NCI-H1105 (cell line): ENCODE data around the gene CFAP45.
A peak's percentile ranks its signal among the peaks of the same experiment; 100 is the strongest.

ENCODE experiments used
- DNase-seq: peaks from one replicate; lab custom pipeline; 2025; lab: John Stamatoyannopoulos, UW

Gene CFAP45

DNA sequence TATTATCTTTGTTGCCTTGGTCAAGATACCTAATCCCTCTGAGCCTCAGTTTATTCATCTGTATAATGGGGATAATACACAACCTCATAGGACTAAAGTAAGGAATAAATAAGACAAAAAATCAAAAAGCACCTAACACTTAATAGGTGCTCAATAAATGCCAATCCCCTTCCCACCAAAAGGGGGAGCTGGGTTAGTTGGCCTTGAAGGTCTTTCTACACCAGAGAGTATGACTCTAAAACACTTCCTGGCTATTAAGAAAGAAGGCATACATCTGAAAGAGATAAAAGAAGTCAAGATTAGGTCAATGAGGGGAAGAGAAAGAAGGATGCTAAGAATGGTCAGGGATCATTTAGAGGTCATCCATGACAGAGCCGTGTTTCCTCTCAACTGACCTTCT is 48.6 kb downstream of the CFAP45 start:
- DNase-seq = no peak

GRCh38 chr1:159849626-159850366 is 50.2 kb downstream of the CFAP45 start:
- no peak for DNase-seq

DNA sequence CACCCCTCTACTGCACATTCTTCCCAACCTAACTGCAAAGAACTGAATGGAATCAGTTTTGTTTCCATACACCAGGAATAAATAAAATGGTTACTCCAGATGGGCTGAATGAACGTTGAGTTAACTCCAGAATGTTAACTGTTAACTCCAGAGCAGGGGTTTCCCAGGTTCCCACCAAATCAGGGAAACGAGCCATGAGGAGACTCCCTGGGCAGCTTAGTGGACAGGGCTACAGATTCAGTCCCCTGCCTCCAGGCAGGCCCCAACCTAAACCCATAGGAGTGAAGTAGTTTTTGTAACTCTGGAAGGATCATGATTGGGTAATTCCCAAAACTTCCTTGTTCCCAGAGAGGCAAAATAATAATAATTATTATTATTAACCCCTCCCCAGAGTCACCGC is 51.6 kb downstream of the CFAP45 start:
- DNase-seq = no peak

GRCh38 chr1:159847231-159847630 is 52.7 kb downstream of the CFAP45 start:
- DNase-seq = no peak

DNA sequence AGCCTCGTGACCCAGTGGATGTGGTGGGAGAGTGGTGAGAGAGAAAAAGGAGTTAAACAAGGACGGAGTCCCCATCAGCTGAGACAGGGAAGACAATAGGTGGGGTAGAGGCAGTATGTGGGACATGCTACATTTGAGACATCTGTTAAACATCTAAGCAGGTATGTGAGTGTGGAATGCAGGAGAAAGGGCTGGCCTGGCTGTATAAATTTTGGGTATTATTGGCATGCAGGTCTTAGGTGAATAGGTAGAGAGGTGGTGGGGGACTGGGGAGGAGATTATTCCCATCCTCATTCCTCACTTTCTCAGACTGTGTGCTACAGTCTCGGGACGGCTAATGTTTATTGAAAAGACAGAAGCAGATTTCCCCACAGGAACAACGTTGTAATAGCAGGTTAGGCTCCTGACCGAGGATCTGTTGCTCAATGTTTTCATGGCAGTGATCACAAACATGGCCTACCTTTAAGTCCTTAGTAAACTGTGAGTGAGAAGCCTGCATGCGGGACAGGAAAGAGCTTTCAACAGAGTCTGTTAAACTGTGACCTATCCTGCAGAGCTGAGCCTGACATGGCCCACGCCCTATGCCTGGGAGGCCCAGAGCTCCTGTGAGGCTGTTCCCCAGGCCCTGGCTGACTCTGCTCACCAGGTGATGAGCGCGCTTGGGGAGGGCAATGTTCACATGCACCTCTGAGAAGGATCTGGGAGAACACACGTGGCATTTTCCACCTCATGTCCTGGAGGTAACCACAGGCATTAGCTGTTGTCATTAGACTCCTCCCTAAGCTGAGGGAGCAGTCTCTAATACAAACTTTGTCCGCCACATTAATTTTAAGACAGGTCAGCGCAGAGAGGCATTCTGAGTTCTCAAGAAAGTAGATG is 54.0 kb downstream of the CFAP45 start:
- no peak for DNase-seq

DNA sequence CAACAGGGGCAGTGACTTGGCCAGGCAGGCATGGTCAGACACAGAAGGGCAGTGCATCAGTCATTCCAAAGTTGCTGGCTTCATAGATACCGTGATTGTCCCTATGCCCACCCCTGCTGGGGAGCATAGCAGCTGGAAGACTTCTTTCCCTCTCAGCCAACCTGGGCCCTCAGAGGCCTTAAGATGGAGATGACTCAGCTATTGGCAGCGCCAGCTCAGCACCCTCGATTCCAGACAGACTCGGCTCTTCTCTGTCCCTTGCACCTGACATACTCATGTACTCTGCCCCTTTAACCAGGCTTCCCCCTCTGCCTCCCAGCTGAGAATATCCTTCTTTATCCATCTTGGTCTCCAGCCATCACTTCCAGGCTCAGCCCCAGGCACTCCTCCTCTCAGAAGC is 56.5 kb downstream of the CFAP45 start:
- no peak for DNase-seq

- no peak for DNase-seq
These were observed 58.2 kb downstream of the CFAP45 start for GRCh38 chr1:159841749-159842148.

DNA sequence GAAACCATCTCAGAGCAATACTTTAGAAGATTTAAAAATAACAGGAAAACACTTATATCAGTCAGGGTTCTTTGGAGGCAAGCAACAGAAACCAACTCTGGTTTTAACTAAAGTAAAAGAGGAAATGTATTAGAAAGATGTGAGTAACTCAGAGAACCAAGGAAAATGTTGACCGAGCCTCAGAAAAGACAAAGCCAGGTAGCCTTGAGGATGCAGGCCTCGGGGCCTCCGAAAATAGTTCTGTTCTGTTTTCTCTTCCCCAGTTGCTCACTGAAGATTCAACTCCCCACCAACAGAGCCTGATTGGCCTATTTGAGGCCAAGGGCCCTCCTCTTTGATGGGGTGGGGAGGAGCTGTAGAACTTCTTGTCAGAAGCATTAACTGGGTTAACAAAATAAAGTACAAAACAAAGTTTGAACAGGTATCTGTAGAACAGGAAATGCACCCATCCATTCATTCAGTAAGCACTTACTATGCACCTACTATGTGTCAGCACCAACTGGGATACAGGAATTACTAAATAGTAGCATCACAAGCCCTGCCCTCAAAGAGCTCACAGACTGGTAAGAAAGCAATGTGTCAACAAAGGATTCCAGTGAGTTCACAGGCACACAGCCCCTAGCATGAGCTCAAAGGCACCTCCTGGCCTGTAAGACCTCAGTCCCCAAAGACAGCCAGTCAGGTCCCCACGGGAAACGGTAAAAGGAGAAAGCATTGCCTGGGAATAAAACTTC is 60.7 kb downstream of the CFAP45 start:
- DNase-seq = no peak

DNA sequence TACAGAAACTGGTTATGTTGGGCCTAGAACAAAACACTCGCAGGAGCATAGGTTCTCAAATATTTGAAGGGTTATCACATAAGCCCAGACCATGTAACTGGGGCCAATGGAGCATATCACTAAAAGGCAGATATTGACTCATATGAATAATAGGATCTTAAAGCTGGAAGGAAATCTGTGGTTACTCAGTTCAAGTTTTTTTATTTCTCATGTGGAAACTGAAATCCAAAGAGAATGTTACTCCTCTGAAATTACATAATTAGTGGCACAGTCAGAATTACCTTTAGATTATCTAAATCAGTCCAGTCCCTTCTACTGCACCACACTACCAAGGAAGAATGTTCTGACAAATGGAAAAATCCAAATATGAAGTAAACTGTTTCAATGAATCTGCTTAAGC is 61.2 kb downstream of the CFAP45 start:
- no peak for DNase-seq

DNA sequence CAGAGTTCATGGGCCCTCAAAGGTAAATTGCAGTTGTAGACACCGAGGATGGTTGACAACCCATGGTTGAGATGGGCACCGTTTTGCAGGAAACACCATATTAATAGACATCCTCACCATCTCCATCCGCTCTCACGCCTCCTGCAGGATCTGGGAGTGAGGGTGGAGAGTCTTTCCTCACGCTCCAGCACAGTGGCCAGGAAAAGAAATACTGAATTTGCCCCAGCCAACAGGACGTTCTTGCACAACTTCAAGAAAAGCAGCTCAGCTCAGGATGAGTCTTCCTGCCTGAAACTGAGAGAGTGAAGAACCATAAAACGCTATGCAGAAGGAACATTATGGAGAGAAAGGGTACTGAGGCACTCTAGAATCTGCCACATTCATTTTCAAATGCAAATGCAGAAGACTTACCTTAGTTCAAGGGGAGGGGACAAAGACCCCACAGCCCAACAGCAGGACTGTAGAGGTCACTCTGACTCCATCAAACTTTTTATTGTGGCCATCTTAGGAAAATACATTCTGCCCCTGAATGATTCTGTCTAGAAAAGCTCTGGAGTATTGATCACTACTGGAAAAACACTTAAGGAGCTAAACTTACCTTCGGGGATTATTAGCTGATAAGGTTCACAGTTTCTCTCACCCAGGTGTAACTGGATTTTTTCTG is 64.0 kb downstream of the CFAP45 start:
- no peak for DNase-seq

DNA sequence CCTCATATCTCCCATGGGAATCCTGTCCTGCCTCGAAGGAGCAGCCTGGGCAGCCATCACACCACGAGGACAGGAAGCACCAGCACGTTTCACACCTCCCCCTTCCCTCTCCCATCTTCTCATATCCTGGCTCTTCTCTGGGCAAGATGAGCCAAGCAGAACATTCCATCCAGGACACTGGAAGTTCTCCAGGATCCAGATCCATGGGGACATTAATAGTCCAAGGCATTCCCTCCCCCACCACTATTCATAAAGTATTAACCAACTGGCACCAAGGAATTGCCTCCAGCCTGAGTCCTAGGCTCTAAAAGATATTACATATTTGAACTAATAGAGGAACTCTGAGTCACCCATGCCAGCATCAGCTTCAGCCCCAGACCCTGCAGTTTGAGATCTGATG is 64.6 kb downstream of the CFAP45 start:
- DNase-seq = no peak

- DNase-seq = no peak
These were observed 67.7 kb downstream of the CFAP45 start for GRCh38 chr1:159832309-159832708.

GRCh38 chr1:159831412-159832141 is 68.4 kb downstream of the CFAP45 start:
- DNase-seq = peak; percentile 58

DNA sequence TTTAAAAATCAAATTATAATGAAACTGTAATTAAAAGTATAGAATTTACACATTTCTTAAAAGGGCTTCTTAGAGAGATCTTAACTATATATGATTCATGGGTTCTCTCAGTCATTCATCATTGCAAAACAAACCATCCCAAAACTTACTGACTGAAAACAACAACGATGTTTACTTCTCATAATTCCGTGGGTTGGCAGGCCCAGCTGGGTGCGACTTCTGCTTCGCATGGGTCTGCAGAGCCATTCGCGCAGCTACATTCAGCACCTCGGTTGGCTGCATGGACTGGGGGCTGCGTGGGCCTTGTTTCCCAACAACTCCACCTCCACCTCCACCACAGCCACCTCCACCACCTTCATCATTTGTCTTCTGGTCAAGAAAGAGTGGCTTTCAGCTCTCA is 69.2 kb downstream of the CFAP45 start:
- DNase-seq = no peak

DNA sequence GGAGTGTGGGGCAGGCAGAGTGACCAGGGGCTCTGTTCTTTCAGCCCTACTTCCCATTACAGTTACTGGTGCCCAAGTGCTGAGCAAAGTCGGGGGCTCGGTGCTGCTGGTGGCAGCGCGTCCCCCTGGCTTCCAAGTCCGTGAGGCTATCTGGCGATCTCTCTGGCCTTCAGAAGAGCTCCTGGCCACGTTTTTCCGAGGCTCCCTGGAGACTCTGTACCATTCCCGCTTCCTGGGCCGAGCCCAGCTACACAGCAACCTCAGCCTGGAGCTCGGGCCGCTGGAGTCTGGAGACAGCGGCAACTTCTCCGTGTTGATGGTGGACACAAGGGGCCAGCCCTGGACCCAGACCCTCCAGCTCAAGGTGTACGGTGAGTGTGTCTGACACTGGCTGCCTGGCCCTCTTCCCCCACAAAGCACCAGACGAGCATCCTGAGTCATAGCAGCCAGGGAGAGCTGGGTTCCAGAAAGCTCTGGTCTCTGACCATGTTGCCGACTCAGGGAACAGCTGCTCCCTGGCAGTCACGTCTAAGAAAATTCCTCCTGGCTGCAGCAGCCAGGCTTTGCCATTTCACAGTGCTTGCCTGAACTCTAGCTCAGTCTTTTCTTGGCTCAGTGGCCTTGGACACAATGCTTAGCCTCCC is 70.0 kb downstream of the CFAP45 start:
- no peak for DNase-seq

DNA sequence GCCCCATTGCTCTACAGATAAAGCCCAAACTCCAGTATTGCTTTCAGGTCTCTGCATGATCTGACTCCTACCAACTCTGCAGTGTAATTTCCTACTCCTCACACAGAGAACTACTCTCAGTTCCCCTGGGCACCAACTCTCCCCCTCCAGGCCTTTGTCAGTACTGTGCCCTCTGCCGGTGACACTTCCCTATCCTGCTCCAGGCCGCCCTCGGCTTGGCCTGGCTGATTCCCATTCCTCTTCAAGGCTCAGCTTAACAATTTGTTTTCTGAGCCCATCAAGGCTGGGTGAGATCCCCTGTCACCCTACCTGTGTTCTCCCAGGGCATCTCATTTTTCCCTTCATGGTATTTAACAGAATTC is 70.7 kb downstream of the CFAP45 start:
- DNase-seq = no peak

DNA sequence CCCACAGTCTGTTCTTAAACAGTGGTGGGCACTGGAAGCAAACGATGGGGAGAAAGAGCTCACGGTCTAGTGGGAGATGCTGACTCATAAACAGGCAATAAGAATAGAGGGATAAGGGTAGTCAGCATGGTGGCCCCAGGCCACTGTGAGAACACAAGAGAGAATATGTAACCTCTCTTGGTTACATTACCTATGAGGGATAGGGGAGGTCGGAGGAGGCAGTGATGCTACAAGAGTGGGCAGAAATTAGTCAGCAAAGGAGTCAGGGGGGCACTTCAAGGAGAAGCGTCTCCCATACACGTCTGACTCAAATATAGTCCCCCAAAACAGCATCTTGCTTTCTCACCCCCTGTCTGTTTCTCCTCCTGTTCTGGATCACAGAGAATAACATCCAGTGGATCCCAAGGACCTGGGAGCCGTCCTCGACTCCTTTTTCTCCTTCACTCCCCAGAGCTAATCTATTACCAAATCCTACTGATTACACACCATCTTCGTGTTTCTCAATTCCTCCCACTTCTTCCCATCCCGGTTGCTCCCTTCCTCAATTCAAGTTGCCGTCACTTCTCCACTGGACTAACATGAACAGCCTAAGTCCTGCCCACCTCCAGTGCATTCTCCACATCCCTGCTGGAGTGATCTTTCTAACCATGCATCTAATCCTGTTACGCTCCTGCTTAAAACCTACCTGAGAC is 71.2 kb downstream of the CFAP45 start:
- no peak for DNase-seq

GRCh38 chr1:159828176-159828575 is 71.8 kb downstream of the CFAP45 start:
- no peak for DNase-seq

DNA sequence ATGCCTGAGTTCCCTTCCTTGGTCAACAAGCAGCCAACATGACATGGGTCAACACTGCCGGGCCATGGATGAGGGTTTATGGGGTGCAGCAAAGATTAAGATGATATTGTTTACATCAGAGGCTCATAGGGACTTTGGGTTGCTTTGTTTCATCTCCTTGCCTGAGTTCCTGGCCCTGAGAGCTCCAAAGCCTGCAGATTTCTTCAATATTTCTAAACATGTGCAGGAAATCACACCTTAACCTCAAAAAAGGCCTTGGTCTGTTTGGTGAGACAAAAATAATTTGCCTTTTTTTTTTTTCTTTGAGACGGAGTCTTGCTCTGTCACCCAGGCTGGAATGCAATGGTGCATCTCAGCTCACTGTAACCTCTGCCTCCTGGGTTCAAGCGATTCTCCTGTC is 72.4 kb downstream of the CFAP45 start:
- DNase-seq = no peak

DNA sequence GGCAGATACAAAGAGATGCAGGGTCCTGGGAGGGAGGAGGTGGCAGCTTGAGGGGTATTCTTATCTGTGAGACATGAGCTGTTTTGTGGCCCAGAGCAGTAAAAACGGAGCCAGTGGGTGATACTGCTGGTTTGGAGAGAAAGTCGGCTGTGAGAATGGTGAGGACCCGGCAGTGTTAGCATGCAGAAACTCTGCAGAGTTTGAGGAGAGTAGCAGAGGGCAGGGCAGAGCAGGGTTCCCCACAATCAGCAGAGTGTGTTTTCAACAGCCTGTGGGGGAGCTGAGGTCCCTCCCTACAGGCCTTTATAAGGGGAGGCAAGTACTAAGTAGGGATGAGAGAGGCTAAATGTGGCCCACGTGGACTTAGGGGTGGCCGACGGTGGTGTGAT is 72.9 kb downstream of the CFAP45 start:
- DNase-seq = no peak
